Osteocyte (in vitro differentiated cells): Measurements from ENCODE around the gene FRMD1. TPM values are rescaled to one million over a fixed set of nuclear protein-coding genes. Genes with fewer than 3 reads are reported as not detected.

Source experiments
- DNase-seq: peaks from one replicate; pipeline ENCODE4 v3.0.0; 2021; ENCODE audit warnings: mixed read lengths; ENCODE audit not compliant: unreplicated experiment; ENCODE audit errors: extremely low spot score
- H3K27ac Mint-ChIP-seq: one replicate; pipeline ENCODE4 v1.8.0; 2021; ENCODE audit warnings: mild to moderate bottlenecking, mixed read lengths; ENCODE audit not compliant: unreplicated experiment
- H3K27me3 Mint-ChIP-seq: one replicate; pipeline ENCODE4 v1.8.0; 2021; ENCODE audit warnings: mixed read lengths; ENCODE audit not compliant: unreplicated experiment
- H3K36me3 Mint-ChIP-seq: one replicate; pipeline ENCODE4 v1.8.0; 2021; ENCODE audit warnings: mixed read lengths; ENCODE audit not compliant: unreplicated experiment
- H3K4me1 Mint-ChIP-seq: one replicate; pipeline ENCODE4 v1.8.0; 2021; ENCODE audit warnings: mixed read lengths; ENCODE audit not compliant: unreplicated experiment
- H3K4me3 Mint-ChIP-seq: one replicate; pipeline ENCODE4 v1.8.0; 2021; ENCODE audit warnings: mild to moderate bottlenecking, moderate library complexity, mixed read lengths; ENCODE audit not compliant: unreplicated experiment
- H3K9me3 Mint-ChIP-seq: one replicate; pipeline ENCODE4 v1.8.0; 2021; ENCODE audit warnings: mixed read lengths; ENCODE audit not compliant: unreplicated experiment
- long read RNA-seq: library from polyadenylated mRNA; unstranded; transcript quantifications from one replicate; pipeline ENCODE4 v2.0.0, GENCODE V29; 2021
- total RNA-seq: library from RNA; stranded (reverse); gene quantifications from 2 replicates; pipeline ENCODE4 v1.2.1, GENCODE V29; 2021
- TF ChIP-seq, protein P1 (sequence below): fragments of 200-600 bp; sonication (generic); IDR thresholded peaks from 2 replicates; pipeline ENCODE4 v1.5.0; 2021; ENCODE audit warnings: antibody characterized with exemption, mild to moderate bottlenecking, moderate library complexity

FRMD1 gene
- 0.05 and 0.34 TPM in 2 replicates for total RNA-seq
- long read RNA-seq = 0 reads

- Mint-ChIP-seq H3K27ac (no peak within 1 kb of the TSS), H3K36me3 (no peaks in the 10 kb centered on the region), H3K9me3 (no peaks in the 10 kb centered on the region)
Observed at GRCh38 chr6:168078943-168079405, at the start of gene FRMD1. Gene FRMD1 (minus strand): TSS chr6:168079212. CDS start chr6:168079094, 118 bp downstream.

DNA sequence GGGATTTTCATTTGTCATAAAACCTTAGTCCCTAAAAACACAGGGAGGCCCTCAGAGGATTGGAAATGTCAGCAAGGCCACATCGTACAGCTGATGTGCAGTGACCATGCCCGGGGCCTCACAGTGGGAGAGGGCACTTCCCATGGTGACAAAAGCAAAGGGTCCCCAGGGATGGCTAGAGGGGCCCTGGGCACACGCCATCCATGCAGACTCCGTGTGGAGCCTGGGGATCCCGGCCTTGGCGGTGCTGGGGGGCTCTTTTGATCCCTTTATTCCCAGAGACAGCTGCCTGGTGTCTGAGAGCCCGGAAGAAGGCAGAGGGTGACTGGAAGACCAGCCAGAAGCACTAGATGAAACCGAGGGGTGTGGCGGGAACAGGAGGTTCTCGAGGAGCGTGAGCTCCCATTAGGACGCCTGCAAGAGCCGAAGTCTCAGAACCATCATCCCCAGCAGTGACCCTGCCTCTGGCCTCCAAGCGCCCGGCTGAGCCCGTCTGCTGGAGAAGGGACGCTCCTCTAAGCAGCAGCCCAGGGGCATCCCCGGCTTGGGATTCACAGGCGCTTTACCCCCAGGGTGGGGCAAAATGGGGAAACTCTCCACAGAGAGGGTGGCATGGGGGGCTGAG, 49.1 kb upstream of the FRMD1 start:
- Mint-ChIP-seq H3K4me3 (no peak overlapping the region), H3K27me3 (peaks cover 2% of the 10 kb centered on the region), H3K36me3 (no peaks in the 10 kb centered on the region), H3K9me3 (no peaks in the 10 kb centered on the region), H3K4me1 (peaks cover 10% of the 10 kb centered on the region), H3K27ac (no peak overlapping the region)
- TF ChIP-seq, protein P1, sequence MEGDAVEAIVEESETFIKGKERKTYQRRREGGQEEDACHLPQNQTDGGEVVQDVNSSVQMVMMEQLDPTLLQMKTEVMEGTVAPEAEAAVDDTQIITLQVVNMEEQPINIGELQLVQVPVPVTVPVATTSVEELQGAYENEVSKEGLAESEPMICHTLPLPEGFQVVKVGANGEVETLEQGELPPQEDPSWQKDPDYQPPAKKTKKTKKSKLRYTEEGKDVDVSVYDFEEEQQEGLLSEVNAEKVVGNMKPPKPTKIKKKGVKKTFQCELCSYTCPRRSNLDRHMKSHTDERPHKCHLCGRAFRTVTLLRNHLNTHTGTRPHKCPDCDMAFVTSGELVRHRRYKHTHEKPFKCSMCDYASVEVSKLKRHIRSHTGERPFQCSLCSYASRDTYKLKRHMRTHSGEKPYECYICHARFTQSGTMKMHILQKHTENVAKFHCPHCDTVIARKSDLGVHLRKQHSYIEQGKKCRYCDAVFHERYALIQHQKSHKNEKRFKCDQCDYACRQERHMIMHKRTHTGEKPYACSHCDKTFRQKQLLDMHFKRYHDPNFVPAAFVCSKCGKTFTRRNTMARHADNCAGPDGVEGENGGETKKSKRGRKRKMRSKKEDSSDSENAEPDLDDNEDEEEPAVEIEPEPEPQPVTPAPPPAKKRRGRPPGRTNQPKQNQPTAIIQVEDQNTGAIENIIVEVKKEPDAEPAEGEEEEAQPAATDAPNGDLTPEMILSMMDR = no peak
- DNase-seq = peak; percentile 79

More at GRCh38 chr6:168078943-168079405, at the start of gene FRMD1:
- Mint-ChIP-seq H3K4me1 (peaks cover 30% of the 10 kb centered on the region), H3K4me3 (no peak within 1 kb of the TSS), H3K27me3 (peaks cover 5% of the 10 kb centered on the region)
- TF ChIP-seq, protein P1 = no peak
- no peak for DNase-seq

GRCh38 chr6:168127384-168127868, 48.4 kb upstream of the FRMD1 start:
- no peaks in the 10 kb centered on the region for H3K36me3 Mint-ChIP-seq
- H3K4me3 Mint-ChIP-seq = no peak overlapping the region
- peaks cover 3% of the 10 kb centered on the region for H3K4me1 Mint-ChIP-seq
- H3K27ac Mint-ChIP-seq = no peak overlapping the region
- no peaks in the 10 kb centered on the region for H3K9me3 Mint-ChIP-seq
- TF ChIP-seq, protein P1 = no peak
- peak; percentile 69 for DNase-seq
- H3K27me3 Mint-ChIP-seq = peaks cover 2% of the 10 kb centered on the region

DNA sequence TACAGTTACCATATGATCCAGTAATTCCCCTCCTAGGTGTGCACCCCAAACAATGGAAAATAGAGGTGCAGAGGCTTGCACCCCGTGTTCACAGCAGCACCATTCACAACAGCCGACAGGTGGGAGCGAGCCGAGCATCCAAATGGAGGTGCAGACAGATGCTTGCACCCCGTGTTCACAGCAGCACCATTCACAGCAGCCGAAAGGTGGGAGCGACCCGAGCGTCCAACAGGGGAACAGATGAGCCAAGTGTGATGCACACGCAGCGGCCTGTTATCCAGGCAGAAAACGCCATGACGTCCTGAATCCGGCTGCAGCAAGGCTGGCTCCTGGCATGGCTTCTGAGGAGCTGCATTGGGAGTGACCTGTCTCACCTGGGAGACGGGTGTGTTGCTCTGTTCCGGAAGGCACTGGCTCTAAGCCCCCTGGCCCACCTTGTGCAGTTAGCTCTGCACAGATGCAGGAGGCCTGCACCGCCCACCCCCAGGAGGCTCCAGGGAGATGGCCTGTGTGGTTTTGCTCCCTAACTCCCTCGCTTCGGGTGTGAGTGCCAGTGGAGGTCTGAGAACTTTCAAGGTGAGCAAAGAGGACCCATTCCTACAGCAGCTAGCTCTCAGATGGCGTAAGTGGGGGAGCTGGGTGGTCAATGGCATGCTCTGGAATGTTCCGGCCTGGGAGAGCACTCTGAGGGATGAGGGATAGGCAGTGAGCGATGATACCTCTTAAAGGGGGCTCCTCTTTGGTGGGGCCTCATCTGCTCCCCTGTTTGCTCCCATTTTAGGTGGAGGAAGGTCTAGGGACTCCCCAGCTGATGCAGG, 47.8 kb upstream of the FRMD1 start:
- DNase-seq = peak; percentile 73
- H3K4me3 Mint-ChIP-seq = no peak overlapping the region
- no peaks in the 10 kb centered on the region for H3K36me3 Mint-ChIP-seq
- H3K27me3 Mint-ChIP-seq = peaks cover 2% of the 10 kb centered on the region
- H3K9me3 Mint-ChIP-seq = no peaks in the 10 kb centered on the region
- TF ChIP-seq, protein P1 = no peak
- no peak overlapping the region for H3K27ac Mint-ChIP-seq
- H3K4me1 Mint-ChIP-seq = no peaks in the 10 kb centered on the region
